Measurements from ENCODE around the gene FRMPD2. TPM values are rescaled to one million over a fixed set of nuclear protein-coding genes. Genes with fewer than 3 reads are reported as not detected.

Gene FRMPD2
- polyA plus RNA-seq, 1 of the 3 experiments (the other 2 are of a cell fraction), result 0.02 TPM

DNA sequence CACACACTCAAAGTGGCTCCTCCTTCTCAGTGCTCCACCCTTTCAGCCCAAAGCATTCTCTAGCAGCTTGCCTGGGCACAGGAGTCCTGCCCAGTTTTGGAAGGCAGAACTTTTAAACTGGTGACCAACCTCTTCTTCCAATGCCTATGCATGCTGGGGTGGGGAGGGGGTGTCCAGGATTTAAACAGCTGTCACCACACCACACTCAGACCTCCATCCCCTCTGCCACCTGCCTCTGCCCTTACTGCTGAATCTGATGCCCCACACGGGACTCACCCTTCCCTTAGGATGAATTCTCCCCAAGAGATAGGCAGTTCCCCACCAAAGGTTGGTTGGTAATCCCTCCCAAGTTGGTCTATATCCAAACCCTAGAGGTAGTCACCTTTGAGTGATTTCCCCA is 50.2 kb downstream of the FRMPD2 start:
- ChIA-PET CTCF (interaction anchor here (0.6 to 1.8 kb wide), 2 partner anchors 9 to 1238 kb away, joined by 3 to 4 read pairs; no protein-coding TSS in a partner anchor), POLR2A (no interaction called here)
- Histone ChIP-seq H3K27me3 (ENCODE audit: insufficient read depth) (0 out of 2 replicates have a peak, but pooled peaks cover 6% of the 10 kb centered on the region), H3K79me2 (ENCODE audit: insufficient read depth) (no peaks in the 10 kb centered on the region), H4K20me1 (ENCODE audit: insufficient read depth) (no peaks in the 10 kb centered on the region), H3K27ac (ENCODE audit: low read depth in 2 of 2, low read length in 1 of 2) (no peak overlapping the region), H3K4me3 (ENCODE audit: low read depth in 2 of 2, low read length in 1 of 2) (no peak overlapping the region), H3K4me1 (ENCODE audit: control insufficient read depth in 1 of 2, insufficient read depth in 2 of 2, low read depth in 1 of 2, low read length in 1 of 2) (no peaks in the 10 kb centered on the region), H3K4me2 (no peak overlapping the region), H3K9me2 (no peaks in the 10 kb centered on the region), H3K36me3 (replicated peaks in 1 of 2; ENCODE audit: control insufficient read depth in 1 of 2, insufficient read depth in 2 of 2, low read length in 1 of 2) (no peaks in the 10 kb centered on the region), H3K9ac (no peak overlapping the region), H3F3A (replicated peaks; ENCODE audit: insufficient read depth) (no peaks in the 10 kb centered on the region), H3K9me3 (no peaks in the 10 kb centered on the region), H2AFZ (ENCODE audit: low read depth) (no peak overlapping the region)
- no peak for DNase-seq
- TF ChIP-seq, protein P1, sequence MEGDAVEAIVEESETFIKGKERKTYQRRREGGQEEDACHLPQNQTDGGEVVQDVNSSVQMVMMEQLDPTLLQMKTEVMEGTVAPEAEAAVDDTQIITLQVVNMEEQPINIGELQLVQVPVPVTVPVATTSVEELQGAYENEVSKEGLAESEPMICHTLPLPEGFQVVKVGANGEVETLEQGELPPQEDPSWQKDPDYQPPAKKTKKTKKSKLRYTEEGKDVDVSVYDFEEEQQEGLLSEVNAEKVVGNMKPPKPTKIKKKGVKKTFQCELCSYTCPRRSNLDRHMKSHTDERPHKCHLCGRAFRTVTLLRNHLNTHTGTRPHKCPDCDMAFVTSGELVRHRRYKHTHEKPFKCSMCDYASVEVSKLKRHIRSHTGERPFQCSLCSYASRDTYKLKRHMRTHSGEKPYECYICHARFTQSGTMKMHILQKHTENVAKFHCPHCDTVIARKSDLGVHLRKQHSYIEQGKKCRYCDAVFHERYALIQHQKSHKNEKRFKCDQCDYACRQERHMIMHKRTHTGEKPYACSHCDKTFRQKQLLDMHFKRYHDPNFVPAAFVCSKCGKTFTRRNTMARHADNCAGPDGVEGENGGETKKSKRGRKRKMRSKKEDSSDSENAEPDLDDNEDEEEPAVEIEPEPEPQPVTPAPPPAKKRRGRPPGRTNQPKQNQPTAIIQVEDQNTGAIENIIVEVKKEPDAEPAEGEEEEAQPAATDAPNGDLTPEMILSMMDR (IDR thresholded peaks at IDR 0.05), result no peak
- TF ChIP-seq CHD2 (IDR thresholded peaks at IDR 0.05; ENCODE audit: low read length, partially characterized antibody) (no peak), MXI1 (IDR thresholded peaks at IDR 0.05; ENCODE audit: low read depth, low read length) (no peak), GATA2 (CRISPR knock-in tag; IDR thresholded peaks at IDR 0.05) (no peak), RXRA (IDR thresholded peaks at IDR 0.05; ENCODE audit: borderline replicate concordance, low read depth) (no peak), EZH2phosphoT487 (IDR thresholded peaks at IDR 0.05; ENCODE audit: borderline replicate concordance, low read depth) (no peak), FOSL2 (IDR thresholded peaks at IDR 0.05; ENCODE audit: borderline replicate concordance, low read depth) (no peak), SIN3A (IDR thresholded peaks at IDR 0.05; ENCODE audit: borderline replicate concordance, low read depth, low read length) (no peak), RAD21 (IDR thresholded peaks at IDR 0.05; ENCODE audit: low read length) (no peak), SMC3 (IDR thresholded peaks at IDR 0.05; ENCODE audit: low read depth, low read length) (no peak), RFX5 (IDR thresholded peaks at IDR 0.05; ENCODE audit: low read length) (no peak), YY1 (IDR thresholded peaks at IDR 0.05; ENCODE audit: low read depth) (no peak), EP300 (IDR thresholded peaks at IDR 0.05; ENCODE audit: borderline replicate concordance in 1 of 2, low read depth in 1 of 2, low read length in 1 of 2) (no peak), TCF12 (IDR thresholded peaks at IDR 0.05) (no peak), FOXM1 (IDR thresholded peaks at IDR 0.05; ENCODE audit: low read depth) (no peak), RCOR1 (IDR thresholded peaks at IDR 0.05; ENCODE audit: low read length) (no peak)
- TF ChIP-seq, protein P2, sequence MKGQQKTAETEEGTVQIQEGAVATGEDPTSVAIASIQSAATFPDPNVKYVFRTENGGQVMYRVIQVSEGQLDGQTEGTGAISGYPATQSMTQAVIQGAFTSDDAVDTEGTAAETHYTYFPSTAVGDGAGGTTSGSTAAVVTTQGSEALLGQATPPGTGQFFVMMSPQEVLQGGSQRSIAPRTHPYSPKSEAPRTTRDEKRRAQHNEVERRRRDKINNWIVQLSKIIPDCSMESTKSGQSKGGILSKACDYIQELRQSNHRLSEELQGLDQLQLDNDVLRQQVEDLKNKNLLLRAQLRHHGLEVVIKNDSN (IDR thresholded peaks at IDR 0.05; ENCODE audit: borderline replicate concordance, low read depth), result no peak
- TF ChIP-seq, protein P3, sequence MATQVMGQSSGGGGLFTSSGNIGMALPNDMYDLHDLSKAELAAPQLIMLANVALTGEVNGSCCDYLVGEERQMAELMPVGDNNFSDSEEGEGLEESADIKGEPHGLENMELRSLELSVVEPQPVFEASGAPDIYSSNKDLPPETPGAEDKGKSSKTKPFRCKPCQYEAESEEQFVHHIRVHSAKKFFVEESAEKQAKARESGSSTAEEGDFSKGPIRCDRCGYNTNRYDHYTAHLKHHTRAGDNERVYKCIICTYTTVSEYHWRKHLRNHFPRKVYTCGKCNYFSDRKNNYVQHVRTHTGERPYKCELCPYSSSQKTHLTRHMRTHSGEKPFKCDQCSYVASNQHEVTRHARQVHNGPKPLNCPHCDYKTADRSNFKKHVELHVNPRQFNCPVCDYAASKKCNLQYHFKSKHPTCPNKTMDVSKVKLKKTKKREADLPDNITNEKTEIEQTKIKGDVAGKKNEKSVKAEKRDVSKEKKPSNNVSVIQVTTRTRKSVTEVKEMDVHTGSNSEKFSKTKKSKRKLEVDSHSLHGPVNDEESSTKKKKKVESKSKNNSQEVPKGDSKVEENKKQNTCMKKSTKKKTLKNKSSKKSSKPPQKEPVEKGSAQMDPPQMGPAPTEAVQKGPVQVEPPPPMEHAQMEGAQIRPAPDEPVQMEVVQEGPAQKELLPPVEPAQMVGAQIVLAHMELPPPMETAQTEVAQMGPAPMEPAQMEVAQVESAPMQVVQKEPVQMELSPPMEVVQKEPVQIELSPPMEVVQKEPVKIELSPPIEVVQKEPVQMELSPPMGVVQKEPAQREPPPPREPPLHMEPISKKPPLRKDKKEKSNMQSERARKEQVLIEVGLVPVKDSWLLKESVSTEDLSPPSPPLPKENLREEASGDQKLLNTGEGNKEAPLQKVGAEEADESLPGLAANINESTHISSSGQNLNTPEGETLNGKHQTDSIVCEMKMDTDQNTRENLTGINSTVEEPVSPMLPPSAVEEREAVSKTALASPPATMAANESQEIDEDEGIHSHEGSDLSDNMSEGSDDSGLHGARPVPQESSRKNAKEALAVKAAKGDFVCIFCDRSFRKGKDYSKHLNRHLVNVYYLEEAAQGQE (IDR thresholded peaks at IDR 0.05; ENCODE audit: low read depth, low read length), result no peak
- TF ChIP-seq, protein P4, sequence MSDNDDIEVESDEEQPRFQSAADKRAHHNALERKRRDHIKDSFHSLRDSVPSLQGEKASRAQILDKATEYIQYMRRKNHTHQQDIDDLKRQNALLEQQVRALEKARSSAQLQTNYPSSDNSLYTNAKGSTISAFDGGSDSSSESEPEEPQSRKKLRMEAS (IDR thresholded peaks at IDR 0.05; ENCODE audit: low read depth), result no peak
- WGBS (ENCODE audit: low lambda C conversion rate), result 20% methylated on average over 1 of the region's 1 CpG
